GM23338 (cell line): ENCODE data around the gene TMC3. TPM values are rescaled to one million over a fixed set of nuclear protein-coding genes. Genes with fewer than 3 reads are reported as not detected.

Experiments
- ATAC-seq: fragments of 200-7000 bp; cut with Tn5 transposase; 3 replicates; pipeline ENCODE4 v1.9.1; 2020
- DNase-seq: peaks from one replicate; pipeline ENCODE4 v3.0.0-alpha.2; 2015; ENCODE audit warnings: low spot score
- H2AFZ ChIP-seq: fragments of 200-600 bp; sonication (generic); 2 replicates; pipeline ENCODE4 v1.8.0; 2016; ENCODE audit warnings: antibody characterized with exemption, mild to moderate bottlenecking, moderate library complexity
- H3F3A ChIP-seq: fragments of 200-600 bp; sonication (generic); replicated peaks from 2 replicates; pipeline ENCODE4 v1.8.0; 2017; ENCODE audit warnings: antibody characterized with exemption, mixed run types, low read depth
- H3K27ac ChIP-seq: fragments of 200-600 bp; sonication (generic); 2 replicates; pipeline ENCODE4 v1.6.1; 2016; ENCODE audit warnings: low read depth
- H3K27me3 ChIP-seq: fragments of 200-600 bp; sonication (generic); 2 replicates; pipeline ENCODE4 v1.8.0; 2016; ENCODE audit warnings: mild to moderate bottlenecking, mixed run types, moderate library complexity; ENCODE audit not compliant: insufficient read depth
- H3K36me3 ChIP-seq: fragments of 200-600 bp; sonication (generic); 2 replicates; pipeline ENCODE4 v1.8.0; 2016; ENCODE audit warnings: mild to moderate bottlenecking; ENCODE audit not compliant: insufficient read depth
- H3K4me1 ChIP-seq: fragments of 200-600 bp; sonication (generic); 2 replicates; pipeline ENCODE4 v1.8.0; 2016; ENCODE audit warnings: mild to moderate bottlenecking, moderate library complexity; ENCODE audit not compliant: insufficient read depth
- H3K4me2 ChIP-seq: fragments of 200-600 bp; sonication (generic); 2 replicates; pipeline ENCODE4 v1.7.1; 2017; ENCODE audit warnings: mixed run types
- H3K4me3 ChIP-seq: fragments of 200-600 bp; sonication (generic); 2 replicates; pipeline ENCODE4 v1.6.1; 2016; ENCODE audit warnings: mixed run types
- H3K79me2 ChIP-seq: fragments of 200-600 bp; sonication (generic); replicated peaks from 2 replicates; pipeline ENCODE4 v1.8.0; 2017; ENCODE audit warnings: mild to moderate bottlenecking; ENCODE audit not compliant: insufficient read depth
- H3K9me2 ChIP-seq: fragments of 200-600 bp; sonication (generic); 2 replicates; pipeline ENCODE4 v1.8.0; 2017; ENCODE audit not compliant: insufficient read depth
- H4K20me1 ChIP-seq: fragments of 200-600 bp; sonication (generic); replicated peaks from 2 replicates; pipeline ENCODE4 v1.8.0; 2017; ENCODE audit warnings: mild to moderate bottlenecking; ENCODE audit not compliant: insufficient read depth
- H3K27ac Mint-ChIP-seq: 2 replicates; pipeline ENCODE4 v1.8.0; 2020; ENCODE audit warnings: inconsistent platforms, mild to moderate bottlenecking, moderate library complexity, mixed read lengths
- H3K27me3 Mint-ChIP-seq: 3 replicates; pipeline ENCODE4 v1.8.0; 2022; ENCODE audit warnings: low read depth, mild to moderate bottlenecking, moderate library complexity, mixed read lengths, inconsistent platforms; ENCODE audit not compliant: insufficient read depth, poor library complexity
- H3K36me3 Mint-ChIP-seq: 3 replicates; pipeline ENCODE4 v1.8.0; 2021; ENCODE audit warnings: low read depth, mild to moderate bottlenecking, inconsistent platforms, moderate library complexity, mixed read lengths
- H3K4me1 Mint-ChIP-seq: 3 replicates; pipeline ENCODE4 v1.8.0; 2020; ENCODE audit warnings: mild to moderate bottlenecking, inconsistent platforms, mixed read lengths
- H3K4me3 Mint-ChIP-seq: 3 replicates; pipeline ENCODE4 v1.8.0; 2021; ENCODE audit warnings: moderate library complexity, mild to moderate bottlenecking, inconsistent platforms, mixed read lengths
- H3K9me3 Mint-ChIP-seq: 3 replicates; pipeline ENCODE4 v1.8.0; 2020; ENCODE audit warnings: moderate library complexity, mild to moderate bottlenecking, inconsistent platforms, mixed read lengths
- CTCF ChIP-seq, 2 experiments: fragments of 200-600 bp in 1 of 2; sonication (generic) in 1 of 2; conservative IDR thresholded peaks; 2 replicates each; pipeline versions ENCODE4 v1.5.1 to v1.6.1; 2016 to 2017; ENCODE audit warnings: antibody characterized with exemption in 2 of 2, low read depth in 2 of 2, mild to moderate bottlenecking in 2 of 2, moderate library complexity in 1 of 2
- NANOG ChIP-seq: IDR thresholded peaks from 2 replicates; pipeline ENCODE4 v1.6.1; 2016; ENCODE audit warnings: antibody characterized with exemption, borderline replicate concordance
- POLR2AphosphoS5 ChIP-seq: IDR thresholded peaks from 2 replicates; pipeline ENCODE4 v1.6.1; 2016; ENCODE audit warnings: antibody characterized with exemption, low read depth
- REST ChIP-seq: IDR thresholded peaks from one replicate; pipeline ENCODE4 v1.6.1; 2018; ENCODE audit warnings: antibody characterized with exemption; ENCODE audit not compliant: unreplicated experiment
- ZNF462 ChIP-seq: fragments of 250-450 bp; sonication (Bioruptor Pico); IDR thresholded peaks from 2 replicates; pipeline ENCODE4 v1.5.0; 2020; ENCODE audit warnings: mild to moderate bottlenecking, moderate library complexity
- polyA plus RNA-seq: library from polyadenylated mRNA; unstranded; fragments of >200 nt; fragmentation: Nextera tagmentation; extraction: Ambion mirVana; gene quantifications from 2 replicates; pipeline ENCODE4 v1.2.1, GENCODE V29; 2016
- total RNA-seq: library from RNA; depleted of rRNA; stranded (reverse); fragments of >200 nt; shearing (Covaris generic); gene quantifications from 2 replicates; pipeline ENCODE4 v1.2.3, GENCODE V29; 2014
- TF ChIP-seq, protein P1 (sequence below): IDR thresholded peaks from 2 replicates; pipeline ENCODE4 v1.6.1; 2016; ENCODE audit warnings: antibody characterized with exemption

Gene TMC3
- total and polyA plus RNA-seq, 2 experiments from 2014 or later = 0.10 TPM; not detected in 1

DNA sequence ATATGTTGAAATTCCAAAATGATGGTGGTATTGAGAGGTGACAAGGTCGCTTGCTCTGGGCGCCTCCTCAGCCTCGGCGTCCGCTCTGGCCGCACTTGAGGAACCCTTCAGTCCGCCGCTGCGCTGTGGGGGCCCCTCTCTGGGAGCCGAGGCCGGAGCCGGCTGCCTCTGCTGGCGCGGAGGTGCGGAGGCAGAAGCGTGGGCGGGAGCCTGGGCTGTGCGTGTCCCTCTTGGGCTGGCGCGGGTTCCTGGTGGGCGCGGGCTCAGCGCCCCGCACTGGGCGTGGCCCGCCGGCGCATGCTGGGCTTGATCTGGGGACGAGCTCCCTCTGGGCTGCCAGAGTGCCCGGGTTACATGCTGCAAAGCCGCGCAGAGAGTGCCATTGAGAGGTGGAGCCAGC lies 39.8 kb upstream of the TMC3 start (continued):
- TF ChIP-seq CTCF (conservative IDR thresholded peaks at IDR 0.05; ENCODE audit: low read depth in 2 of 2) (no peak), POLR2AphosphoS5 (no peak)

GRCh38 chr15:81411969-81412633 lies 38.1 kb upstream of the TMC3 start:
- H3K4me3 Mint-ChIP-seq = no peak overlapping the region

More at GRCh38 chr15:81411969-81412633, 38.1 kb upstream of the TMC3 start:
- Histone ChIP-seq H3K27me3 (no peaks in the 10 kb centered on the region), H4K20me1 (no peaks in the 10 kb centered on the region), H3K27ac (no peak overlapping the region), H3K4me1 (no peaks in the 10 kb centered on the region), H3K79me2 (no peaks in the 10 kb centered on the region), H3K36me3 (no peaks in the 10 kb centered on the region), H2AFZ (no peak overlapping the region), H3K4me2 (no peak overlapping the region), H3K4me3 (no peak overlapping the region), H3K9me2 (no peaks in the 10 kb centered on the region), H3F3A (no peaks in the 10 kb centered on the region)
- Mint-ChIP-seq H3K27me3 (peaks cover 2% of the 10 kb centered on the region), H3K36me3 (no peaks in the 10 kb centered on the region), H3K27ac (no peak overlapping the region), H3K4me1 (peaks cover 4% of the 10 kb centered on the region), H3K9me3 (no peaks in the 10 kb centered on the region)
- no peak for TF ChIP-seq ZNF462
- TF ChIP-seq, protein P1, sequence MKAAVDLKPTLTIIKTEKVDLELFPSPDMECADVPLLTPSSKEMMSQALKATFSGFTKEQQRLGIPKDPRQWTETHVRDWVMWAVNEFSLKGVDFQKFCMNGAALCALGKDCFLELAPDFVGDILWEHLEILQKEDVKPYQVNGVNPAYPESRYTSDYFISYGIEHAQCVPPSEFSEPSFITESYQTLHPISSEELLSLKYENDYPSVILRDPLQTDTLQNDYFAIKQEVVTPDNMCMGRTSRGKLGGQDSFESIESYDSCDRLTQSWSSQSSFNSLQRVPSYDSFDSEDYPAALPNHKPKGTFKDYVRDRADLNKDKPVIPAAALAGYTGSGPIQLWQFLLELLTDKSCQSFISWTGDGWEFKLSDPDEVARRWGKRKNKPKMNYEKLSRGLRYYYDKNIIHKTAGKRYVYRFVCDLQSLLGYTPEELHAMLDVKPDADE = no peak
- no peak for TF ChIP-seq REST
- no peak for TF ChIP-seq NANOG
- ATAC-seq (no peak), DNase-seq (no peak)
